ENCODE measurements around the gene NSD1. TPM values are rescaled to one million over a fixed set of nuclear protein-coding genes. Genes with fewer than 3 reads are reported as not detected.

NSD1 gene
- total and polyA plus RNA-seq, 2 of the 4 experiments (the other 2 are of a cell fraction), result 7.7 to 31.0 TPM

- ATAC-seq (ENCODE audit: low read depth) (no peak), DNase-seq (no peak)
- no peak overlapping the region for H3K56ac ChIP-seq (ENCODE audit: extremely low read depth, insufficient read depth, low read length)
- POLR2A ChIA-PET (ENCODE audit: unreplicated experiment), result no interaction called here
- no peaks in the 10 kb centered on the region for H3K9me3 ChIP-seq (ENCODE audit: control insufficient read depth, insufficient read depth, low read length)
- peaks cover 64% of the 10 kb centered on the region for H3K36me3 ChIP-seq (ENCODE audit: control insufficient read depth, insufficient read depth, low read length)
- intact Hi-C loops (cut with micrococcal nuclease), result no loop called here
- H3K27ac ChIP-seq (ENCODE audit: insufficient read depth, low read length), result no peak overlapping the region
- H3K4ac ChIP-seq (ENCODE audit: low read depth, low read length), result no peak overlapping the region
- H2BK5ac ChIP-seq (ENCODE audit: low read depth, low read length, poor library complexity, severe bottlenecking), result no peak overlapping the region
- H3K4me3 ChIP-seq (ENCODE audit: insufficient read depth, low read depth, low read length), result no peak overlapping the region
- H4K8ac ChIP-seq (ENCODE audit: low read depth in 2 of 2, low read length in 2 of 2), result no peak overlapping the region
- H4K5ac ChIP-seq (ENCODE audit: low read depth, low read length), result no peak overlapping the region
- H2BK20ac ChIP-seq (ENCODE audit: low read depth, low read length), result no peak overlapping the region
- H3K79me1 ChIP-seq (ENCODE audit: low read depth in 1 of 2, low read length in 2 of 2), result peaks cover 5 to 17% of the 10 kb centered on the region in 2 experiments; a peak in 2 of 4 replicates
- H3K9me1 ChIP-seq (ENCODE audit: insufficient read depth, low read length), result no peaks in the 10 kb centered on the region
- dilution Hi-C loops (cut with HindIII; ENCODE audit: low sequenced_read_pairs, unreplicated experiment), result no loop called here
- no peak overlapping the region for H2AFZ ChIP-seq (replicated peaks; ENCODE audit: low read length, poor library complexity)
- H4K20me1 ChIP-seq (ENCODE audit: insufficient read depth, low read length), result no peaks in the 10 kb centered on the region; the same call in 1 of the 2 replicates
- BruUV-seq (replicated peaks), result no TSS peak
- H2BK15ac ChIP-seq (ENCODE audit: low read depth, low read length), result no peak overlapping the region
- H2AK5ac ChIP-seq (ENCODE audit: low read depth, low read length), result no peak overlapping the region
- in situ Hi-C loops (cut with MboI; ENCODE audit: low sequenced_read_pairs), result no loop called here
- H3K18ac ChIP-seq (ENCODE audit: low read depth, low read length), result no peak overlapping the region
- H3K27me3 ChIP-seq (ENCODE audit: control insufficient read depth, insufficient read depth, low read length), result no peaks in the 10 kb centered on the region
- TF ChIP-seq ELK1 (IDR thresholded peaks at IDR 0.05; ENCODE audit: borderline replicate concordance, low read depth, low read length) (no peak), MXI1 (IDR thresholded peaks at IDR 0.05; ENCODE audit: borderline replicate concordance, low read depth, low read length) (no peak), CEBPB (IDR thresholded peaks at IDR 0.05; ENCODE audit: low read depth, low read length) (no peak)
- CTCF ChIA-PET, result no interaction called here
- H3K4me1 ChIP-seq (ENCODE audit: control insufficient read depth, insufficient read depth, low read length), result peaks cover 2% of the 10 kb centered on the region; the same call in 1 of the 2 replicates
- no peak overlapping the region for H3K23ac ChIP-seq (ENCODE audit: low read depth, low read length)
- WGBS, 2 experiments (ENCODE audit: extremely low coverage in 2 of 2, insufficient read length in 1 of 2), result 87% methylated on average over 6 of the region's 27 CpGs; no CpG with 5 or more reads in 1 of the 2 experiments
- H4K91ac ChIP-seq (ENCODE audit: insufficient read depth, low read depth, low read length), result no peak overlapping the region
- H3K9ac ChIP-seq (ENCODE audit: low read depth, low read length), result no peak overlapping the region
- H3K4me2 ChIP-seq (ENCODE audit: low read depth, low read length), result no peak overlapping the region
- H2BK120ac ChIP-seq (ENCODE audit: low read depth, low read length), result no peak overlapping the region
- no peak overlapping the region for H2AK9ac ChIP-seq (replicated peaks; ENCODE audit: low read depth, low read length, poor library complexity)
- no peak overlapping the region for H3K14ac ChIP-seq (replicated peaks; ENCODE audit: low read depth, low read length)
Measured at GRCh38 chr5:177330991-177331842, 197.6 kb downstream of the NSD1 start.

All from IMR-90 (cell line).